Measurements from ENCODE around the gene ASIC5. TPM values are rescaled to one million over a fixed set of nuclear protein-coding genes. Genes with fewer than 3 reads are reported as not detected.
"Not testable (repeated sequence)": the region's sequence is repeated elsewhere in the genome, so short reads cannot be mapped to it uniquely, and the experiment has no call there.

ASIC5 gene
- total RNA-seq, 1 donor from 2014 or later = not detected

GRCh38 chr4:155799116-155799793, 66.8 kb downstream of the ASIC5 start:
- Histone ChIP-seq H3K4me3 (ENCODE audit: insufficient read depth, low read depth, low read length) (no peak overlapping the region), H3K36me3 (ENCODE audit: insufficient read depth, low read length) (no peaks in the 10 kb centered on the region), H3K27ac (ENCODE audit: low read depth, low read length) (no peak overlapping the region), H3K4me2 (ENCODE audit: low read length) (no peak overlapping the region), H3K79me2 (ENCODE audit: insufficient read depth, low read length) (no peaks in the 10 kb centered on the region), H4K20me1 (ENCODE audit: insufficient read depth, low read length) (no peaks in the 10 kb centered on the region), H3K4me1 (ENCODE audit: insufficient read depth, low read length) (no peaks in the 10 kb centered on the region), H3K9ac (ENCODE audit: low read length) (no peak overlapping the region), H3K27me3 (ENCODE audit: insufficient read depth, low read length) (no peaks in the 10 kb centered on the region), H2AFZ (ENCODE audit: low read depth, low read length) (no peak overlapping the region), H3K9me3 (ENCODE audit: insufficient read depth, low read depth, low read length) (no peaks in the 10 kb centered on the region)
- Mint-ChIP-seq H3K9me3 (ENCODE audit: unreplicated experiment) (no peaks in the 10 kb centered on the region), H3K27me3 (ENCODE audit: low read depth, unreplicated experiment) (no peaks in the 10 kb centered on the region), H3K4me1 (ENCODE audit: low read depth, unreplicated experiment) (peaks cover 3% of the 10 kb centered on the region), H3K36me3 (ENCODE audit: low read depth, unreplicated experiment) (no peaks in the 10 kb centered on the region), H3K4me3 (ENCODE audit: unreplicated experiment) (no peak overlapping the region), H3K27ac (ENCODE audit: unreplicated experiment) (no peak overlapping the region)
- FAIRE-seq (no peak), DNase-seq (ENCODE audit: low read depth) (peak; percentile 47)
- TF ChIP-seq EZH2 (IDR thresholded peaks at IDR 0.05; ENCODE audit: insufficient read depth, low read length) = no peak
- no peak for TF ChIP-seq CTCF (IDR thresholded peaks at IDR 0.05; ENCODE audit: insufficient read depth, low read depth, low read length)

- H3K4me2 ChIP-seq (ENCODE audit: low read length); H3K27ac ChIP-seq (ENCODE audit: low read depth, low read length); H3K27ac Mint-ChIP-seq (ENCODE audit: unreplicated experiment); H4K20me1 ChIP-seq (ENCODE audit: insufficient read depth, low read length); H3K79me2 ChIP-seq (ENCODE audit: insufficient read depth, low read length); H3K9me3 ChIP-seq (ENCODE audit: insufficient read depth, low read depth, low read length); FAIRE-seq; H2AFZ ChIP-seq (ENCODE audit: low read depth, low read length); H3K27me3 Mint-ChIP-seq (ENCODE audit: low read depth, unreplicated experiment); H3K9ac ChIP-seq (ENCODE audit: low read length); H3K9me3 Mint-ChIP-seq (ENCODE audit: unreplicated experiment); DNase-seq (ENCODE audit: low read depth); H3K4me1 Mint-ChIP-seq (ENCODE audit: low read depth, unreplicated experiment); H3K27me3 ChIP-seq (ENCODE audit: insufficient read depth, low read length); H3K4me1 ChIP-seq (ENCODE audit: insufficient read depth, low read length); H3K4me3 ChIP-seq (ENCODE audit: insufficient read depth, low read depth, low read length); H3K36me3 ChIP-seq (ENCODE audit: insufficient read depth, low read length); H3K4me3 Mint-ChIP-seq (ENCODE audit: unreplicated experiment); H3K36me3 Mint-ChIP-seq (ENCODE audit: low read depth, unreplicated experiment): not testable (repeated sequence)
Observed at GRCh38 chr4:155797581-155797980, 68.5 kb downstream of the ASIC5 start.

GRCh38 chr4:155795991-155796390, 70.1 kb downstream of the ASIC5 start:
- H3K4me2 ChIP-seq (ENCODE audit: low read length) = no peak overlapping the region
- no peak overlapping the region for H3K4me3 ChIP-seq (ENCODE audit: insufficient read depth, low read depth, low read length)
- DNase-seq (ENCODE audit: low read depth) (peak; percentile 82), FAIRE-seq (no peak)
- H3K4me1 Mint-ChIP-seq (ENCODE audit: low read depth, unreplicated experiment) = peaks cover 3% of the 10 kb centered on the region
- H3K9me3 Mint-ChIP-seq (ENCODE audit: unreplicated experiment) = no peaks in the 10 kb centered on the region
- no peak overlapping the region for H3K4me3 Mint-ChIP-seq (ENCODE audit: unreplicated experiment)
- H3K4me1 ChIP-seq (ENCODE audit: insufficient read depth, low read length) = no peaks in the 10 kb centered on the region
- H3K27ac ChIP-seq (ENCODE audit: low read depth, low read length) = no peak overlapping the region
- H4K20me1 ChIP-seq (ENCODE audit: insufficient read depth, low read length) = no peaks in the 10 kb centered on the region
- no peak overlapping the region for H2AFZ ChIP-seq (ENCODE audit: low read depth, low read length)
- H3K27me3 Mint-ChIP-seq (ENCODE audit: low read depth, unreplicated experiment) = no peaks in the 10 kb centered on the region
- H3K27me3 ChIP-seq (ENCODE audit: insufficient read depth, low read length) = no peaks in the 10 kb centered on the region
- H3K9ac ChIP-seq (ENCODE audit: low read length) = no peak overlapping the region
- H3K79me2 ChIP-seq (ENCODE audit: insufficient read depth, low read length) = no peaks in the 10 kb centered on the region
- no peaks in the 10 kb centered on the region for H3K36me3 Mint-ChIP-seq (ENCODE audit: low read depth, unreplicated experiment)
- no peaks in the 10 kb centered on the region for H3K9me3 ChIP-seq (ENCODE audit: insufficient read depth, low read depth, low read length)
- H3K27ac Mint-ChIP-seq (ENCODE audit: unreplicated experiment) = no peak overlapping the region
- no peaks in the 10 kb centered on the region for H3K36me3 ChIP-seq (ENCODE audit: insufficient read depth, low read length)
- TF ChIP-seq EZH2 (IDR thresholded peaks at IDR 0.05; ENCODE audit: insufficient read depth, low read length) (no peak), CTCF (IDR thresholded peaks at IDR 0.05; ENCODE audit: insufficient read depth, low read depth, low read length) (peak; percentile 51)

Data from astrocyte (in vitro differentiated cells and primary cell).